Raji (cell line): Measurements from ENCODE around the gene DLG1.

Experiments used
- POLR2A ChIP-seq: IDR thresholded peaks from 2 replicates; pipeline ENCODE4 v1.6.1; 2011; ENCODE audit warnings: low read depth, low read length, control low read depth; ENCODE audit not compliant: insufficient read depth

Gene DLG1

DNA sequence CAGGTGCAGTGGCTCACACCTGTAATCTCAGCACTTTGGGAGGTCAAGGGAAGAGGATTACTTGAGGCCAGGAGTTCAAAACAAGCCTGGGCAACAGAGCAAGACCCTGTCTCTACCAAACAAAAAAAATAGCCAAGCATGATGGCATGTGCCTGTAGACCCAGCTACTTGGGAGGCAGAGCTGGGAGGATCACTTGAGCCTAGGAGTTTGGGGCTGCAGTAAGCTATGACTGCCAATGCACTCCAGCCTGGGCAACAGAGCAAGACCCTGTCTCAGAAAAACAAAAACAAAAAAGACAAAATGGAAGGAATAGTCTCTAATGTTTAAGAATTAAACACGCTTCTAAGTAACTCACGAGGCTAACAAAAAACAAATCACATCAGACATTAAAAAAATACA is 106.5 kb downstream of the DLG1 start:
- TF ChIP-seq POLR2A: no peak

DNA sequence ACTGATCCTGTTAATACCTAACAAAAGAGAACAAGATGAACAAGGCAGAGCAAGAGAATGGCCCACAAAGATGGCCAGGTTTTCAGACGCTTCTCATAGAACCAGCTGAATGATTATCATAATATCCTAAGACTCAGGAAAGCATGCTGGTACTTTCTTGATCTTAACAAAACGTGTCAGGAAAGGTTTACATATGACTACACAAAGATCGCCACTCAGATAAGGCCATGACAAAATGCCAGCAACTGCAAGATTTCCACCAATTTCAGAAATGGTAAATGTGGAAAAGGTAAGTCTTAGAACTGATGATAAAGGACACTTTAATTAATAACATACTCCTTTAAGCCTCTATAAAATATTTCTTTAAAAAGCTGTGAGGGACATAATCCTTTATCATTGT is 108.8 kb downstream of the DLG1 start:
- TF ChIP-seq POLR2A: no peak

DNA sequence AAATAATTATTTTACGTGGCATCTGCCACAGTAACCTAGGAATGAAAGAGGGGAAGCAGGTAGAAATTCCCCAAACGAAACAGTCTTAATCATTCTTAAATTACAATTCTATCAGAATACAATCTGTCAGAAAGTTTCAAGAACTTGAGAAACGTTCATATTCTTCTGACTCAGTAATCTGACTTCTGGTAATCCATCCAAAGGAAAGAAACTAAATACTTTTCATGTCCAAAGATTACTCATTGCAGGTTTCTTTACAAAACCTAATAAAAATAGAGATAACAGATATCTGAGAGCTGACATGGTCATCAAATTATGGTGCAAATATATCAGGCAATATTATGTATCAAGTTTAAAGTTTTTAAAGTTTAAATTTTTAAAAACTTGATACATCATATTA is 109.4 kb downstream of the DLG1 start:
- TF ChIP-seq POLR2A: no peak

DNA sequence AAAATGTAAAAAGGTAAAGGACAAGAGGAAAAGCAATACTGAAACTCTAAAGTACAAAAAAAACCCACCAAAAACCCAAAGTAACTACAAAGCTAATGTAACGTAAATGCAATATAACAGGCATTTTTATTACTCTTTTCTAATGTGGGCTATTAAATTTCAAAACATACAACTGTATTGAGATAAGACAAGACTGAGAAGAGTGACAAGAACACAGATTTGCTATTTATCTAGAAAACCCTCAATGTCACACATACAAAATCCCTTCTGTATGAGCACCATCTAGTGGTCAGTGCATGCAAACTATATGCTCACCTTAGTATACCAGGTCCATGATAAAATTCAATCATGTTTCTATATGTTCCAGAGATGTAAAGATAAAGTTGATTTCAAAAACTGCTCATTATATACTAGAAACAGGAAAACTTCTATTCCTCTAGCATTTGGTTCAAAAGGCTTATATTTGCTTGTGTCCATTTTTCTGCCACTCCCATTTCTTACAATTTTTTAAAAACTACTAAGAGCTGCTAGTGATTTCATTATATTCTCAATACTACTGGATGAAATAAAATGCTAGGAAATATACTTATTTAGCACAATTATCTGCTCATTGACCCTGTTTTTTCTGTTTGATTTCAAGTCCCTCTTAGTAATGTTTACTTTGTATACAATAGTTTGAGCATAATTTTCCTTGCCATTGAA is 111.4 kb downstream of the DLG1 start:
- no peak for TF ChIP-seq POLR2A

DNA sequence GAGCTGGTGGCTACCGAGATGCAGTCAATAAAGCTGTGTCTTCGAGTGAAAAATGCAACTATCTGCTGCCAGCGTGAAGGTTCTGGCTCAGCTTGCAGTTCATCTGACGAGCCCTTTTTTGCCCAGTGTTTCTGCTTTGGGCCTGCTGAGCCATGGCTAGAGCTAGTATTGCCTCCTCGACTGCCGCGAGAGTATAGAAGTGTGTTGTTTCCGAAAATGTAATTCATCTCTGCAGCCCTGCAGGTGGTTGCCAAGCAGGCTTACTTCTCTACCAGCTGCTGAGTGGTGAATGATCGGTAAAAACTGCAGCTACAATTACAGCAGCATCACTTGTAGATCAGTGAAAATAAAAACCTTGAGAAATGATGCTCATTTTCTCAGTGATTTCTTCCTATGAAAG is 114.8 kb downstream of the DLG1 start:
- TF ChIP-seq POLR2A: no peak

DNA sequence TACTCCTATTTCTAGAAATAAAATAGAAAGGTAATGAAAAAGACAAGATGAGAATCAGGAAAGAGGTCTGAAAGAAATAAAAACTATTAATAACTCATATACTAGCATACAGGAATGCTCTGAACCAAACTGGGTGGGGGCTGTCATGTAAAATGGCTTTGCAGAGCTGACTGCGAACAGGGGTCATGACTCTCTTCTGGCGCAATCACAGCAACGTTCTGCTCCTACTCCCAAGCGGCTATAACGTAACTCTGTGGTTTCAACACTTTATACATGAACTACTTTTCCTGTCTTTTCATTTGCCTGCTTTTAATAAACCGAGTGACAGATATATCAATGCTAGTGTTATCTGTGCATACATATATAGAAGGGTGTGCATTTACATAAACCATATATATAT is 116.7 kb downstream of the DLG1 start:
- no peak for TF ChIP-seq POLR2A

DNA sequence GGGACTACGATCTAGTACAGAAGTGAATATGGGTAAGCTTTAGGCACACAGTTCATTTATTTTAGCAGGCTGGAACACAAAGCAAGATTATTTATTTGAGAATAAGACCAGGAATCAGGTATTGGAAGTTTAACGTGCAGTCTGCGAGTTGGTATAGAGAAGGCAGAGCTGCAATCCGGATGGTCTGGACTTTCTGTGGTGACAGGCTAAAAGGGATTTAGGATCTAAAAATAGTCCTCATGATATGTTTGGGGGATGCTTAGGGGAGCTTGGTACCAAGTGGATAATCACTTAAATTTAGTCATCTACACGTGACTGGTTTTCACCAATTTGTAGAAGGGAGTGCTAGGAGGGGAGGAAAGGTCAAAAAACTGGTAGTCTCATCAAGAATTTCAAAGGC is 119.4 kb downstream of the DLG1 start:
- TF ChIP-seq POLR2A: no peak

DNA sequence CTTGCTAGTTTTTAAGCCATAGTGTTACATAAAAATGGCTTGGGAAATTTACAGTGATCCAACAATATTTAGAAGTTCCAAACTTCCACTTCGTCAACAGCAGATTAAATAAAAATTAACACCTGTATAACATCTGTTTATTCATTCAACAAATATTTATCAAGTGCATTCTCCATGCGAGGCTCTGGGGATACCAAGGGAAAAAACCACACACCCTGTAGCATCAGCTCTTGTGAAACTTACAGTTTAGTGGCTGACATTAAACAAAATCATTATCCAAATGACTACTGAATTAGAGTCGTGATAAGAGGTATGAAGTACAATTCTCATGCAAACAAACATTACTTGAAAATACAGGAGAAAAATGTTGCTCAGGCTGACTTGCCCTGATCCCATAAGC is 122.9 kb downstream of the DLG1 start:
- no peak for TF ChIP-seq POLR2A

DNA sequence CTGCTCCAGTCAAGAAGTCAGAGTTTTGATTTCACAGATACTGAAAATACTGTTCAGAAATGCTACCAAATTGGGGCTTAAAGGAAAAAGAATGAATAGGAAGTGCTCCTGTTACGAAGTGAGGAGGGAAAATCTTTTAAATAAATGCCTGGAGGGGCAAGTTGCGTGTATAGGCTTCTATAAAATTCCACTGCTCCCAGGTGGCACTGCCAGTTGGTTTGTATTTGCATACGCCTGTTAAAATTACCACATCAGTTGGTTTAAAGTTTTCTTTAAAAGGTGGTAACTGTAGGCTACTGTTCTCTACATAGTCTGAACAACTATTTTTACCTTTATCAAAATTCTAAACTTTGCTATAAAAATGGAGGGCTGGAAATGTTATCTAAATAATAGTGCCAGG is 123.5 kb downstream of the DLG1 start:
- TF ChIP-seq POLR2A: no peak

DNA sequence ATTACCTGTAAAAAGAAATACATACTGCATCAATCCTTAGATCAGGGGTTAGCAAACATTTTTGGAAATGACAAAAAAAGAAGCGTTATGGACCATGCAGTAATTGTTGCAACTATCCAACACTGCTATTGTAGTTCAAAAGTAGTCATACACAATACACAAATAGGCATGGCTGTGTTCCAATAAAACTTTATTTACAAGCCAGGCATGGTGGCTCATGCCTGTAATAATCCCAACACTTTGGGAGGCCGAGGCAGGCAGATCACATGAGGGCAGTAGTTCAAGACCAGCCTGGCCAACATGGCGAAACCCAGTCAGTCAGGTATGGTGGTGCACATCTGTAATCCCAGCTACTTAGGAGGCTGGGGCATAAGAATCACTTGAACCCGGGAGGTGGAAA is 124.8 kb downstream of the DLG1 start:
- no peak for TF ChIP-seq POLR2A

DNA sequence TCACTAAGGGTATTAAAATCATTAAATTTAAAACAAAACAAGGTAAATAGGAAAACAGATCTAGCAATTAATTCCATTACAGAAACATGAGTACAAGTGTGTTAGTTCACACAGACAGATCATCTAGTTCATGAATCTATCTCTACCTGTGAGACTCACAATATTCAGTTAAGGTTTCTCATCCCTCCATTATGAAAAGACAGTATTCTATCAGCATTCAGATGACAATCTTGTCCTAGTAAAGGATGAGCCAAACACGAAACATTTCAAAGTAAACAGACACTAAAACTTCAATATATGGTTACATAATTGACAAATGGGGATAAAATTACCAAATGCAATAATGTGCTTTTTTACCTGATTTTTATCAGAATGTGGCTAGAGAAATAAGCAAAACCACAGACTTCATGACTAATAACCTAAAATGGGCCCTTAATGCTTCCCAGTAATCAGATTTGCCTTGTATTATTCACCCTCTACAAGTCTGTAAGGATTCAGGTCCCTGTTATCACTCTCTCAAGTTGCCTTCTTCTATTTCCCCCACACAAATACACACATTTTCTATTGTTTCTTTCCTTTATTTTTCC is 126.8 kb downstream of the DLG1 start:
- no peak for TF ChIP-seq POLR2A

DNA sequence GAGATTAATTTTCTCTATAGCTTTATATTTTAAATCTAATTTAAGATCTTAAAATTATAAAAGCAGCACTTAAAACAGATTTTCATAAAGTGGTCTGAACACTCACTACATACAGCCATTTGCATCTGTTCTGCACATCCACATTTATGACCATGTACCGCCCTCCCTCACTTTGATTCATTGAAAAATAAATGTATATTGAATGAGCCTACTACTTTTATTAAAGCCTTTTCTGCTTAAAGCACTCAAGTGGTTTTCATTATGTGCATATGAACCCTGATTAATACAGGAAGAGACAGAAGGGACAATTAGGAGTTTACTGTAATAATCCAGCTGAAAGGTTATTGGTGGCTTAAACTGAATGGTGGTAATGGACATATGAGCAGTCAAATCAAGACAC is 129.4 kb downstream of the DLG1 start:
- TF ChIP-seq POLR2A: no peak

DNA sequence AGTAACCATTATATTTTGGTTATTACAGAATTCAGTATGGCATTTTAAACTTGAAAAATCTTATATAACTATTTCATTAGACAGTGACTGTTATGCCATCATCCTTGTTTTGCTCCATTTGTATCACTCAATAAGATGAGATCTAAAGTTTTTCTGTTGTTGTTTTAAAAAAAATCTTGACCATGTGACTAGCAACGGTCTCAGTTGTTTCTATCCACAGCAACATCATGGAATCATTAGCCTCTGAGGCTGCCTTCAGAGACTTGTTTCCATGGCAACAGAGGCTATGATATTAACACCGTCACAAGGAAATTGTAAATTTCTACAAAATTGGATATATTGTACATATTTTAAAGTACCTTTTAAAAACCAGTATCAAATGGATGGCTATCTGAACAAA is 129.8 kb downstream of the DLG1 start:
- no peak for TF ChIP-seq POLR2A

DNA sequence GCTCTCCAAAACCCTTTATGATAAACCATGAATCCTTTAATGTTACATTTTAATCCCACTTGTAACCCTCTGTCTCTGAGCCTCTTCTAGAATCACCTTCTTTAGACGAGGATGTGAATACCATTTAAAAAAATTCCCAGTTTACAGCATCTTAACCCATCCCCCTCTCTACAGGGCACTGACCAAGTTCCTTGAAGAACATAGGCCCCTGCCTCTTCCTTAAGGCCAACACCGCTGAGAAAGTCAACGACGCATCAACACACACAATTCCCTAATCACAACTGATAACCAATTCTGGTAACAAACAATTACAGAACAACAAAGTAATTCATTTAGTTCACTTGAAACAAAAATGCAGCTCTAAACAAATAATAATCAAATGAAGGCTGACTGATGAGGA is 130.3 kb downstream of the DLG1 start:
- no peak for TF ChIP-seq POLR2A

DNA sequence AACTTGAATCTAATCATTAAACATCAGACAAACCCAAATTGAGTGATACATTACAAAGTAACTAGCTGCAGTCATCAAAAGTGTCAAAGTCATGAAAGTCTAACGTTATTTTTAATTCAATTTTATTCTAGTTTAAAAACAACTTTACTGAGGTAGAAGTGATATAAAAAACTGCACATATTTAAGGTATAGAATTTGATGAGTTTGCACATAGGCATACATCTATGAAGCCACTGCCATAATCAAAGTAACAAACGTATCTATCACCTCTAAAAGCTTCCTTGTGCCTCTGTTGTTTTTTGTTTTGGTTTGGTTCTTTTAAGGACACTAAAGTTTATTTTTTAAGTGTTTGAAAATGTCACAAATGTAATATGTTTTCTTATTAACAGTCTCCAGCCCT is 130.9 kb downstream of the DLG1 start:
- TF ChIP-seq POLR2A: no peak

DNA sequence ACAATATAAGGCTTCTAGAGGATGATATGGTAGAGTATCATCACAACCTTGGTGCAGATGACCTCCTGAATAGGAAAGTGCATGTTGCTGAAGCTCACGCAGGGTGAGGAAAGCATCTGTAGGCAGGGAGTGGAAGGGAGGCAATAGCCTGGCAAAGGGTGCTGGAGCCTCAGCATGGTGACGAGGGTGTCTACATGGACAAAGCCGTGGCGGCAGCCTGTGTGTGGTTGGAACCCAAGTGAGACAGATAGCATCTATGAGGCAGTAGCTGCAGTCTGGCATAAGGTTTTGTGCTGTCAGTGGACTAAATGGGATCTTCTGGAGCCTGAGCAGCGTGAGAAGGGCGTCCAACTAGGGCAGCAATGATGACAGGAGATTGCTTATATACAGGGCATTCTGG is 132.5 kb downstream of the DLG1 start:
- TF ChIP-seq POLR2A: no peak

DNA sequence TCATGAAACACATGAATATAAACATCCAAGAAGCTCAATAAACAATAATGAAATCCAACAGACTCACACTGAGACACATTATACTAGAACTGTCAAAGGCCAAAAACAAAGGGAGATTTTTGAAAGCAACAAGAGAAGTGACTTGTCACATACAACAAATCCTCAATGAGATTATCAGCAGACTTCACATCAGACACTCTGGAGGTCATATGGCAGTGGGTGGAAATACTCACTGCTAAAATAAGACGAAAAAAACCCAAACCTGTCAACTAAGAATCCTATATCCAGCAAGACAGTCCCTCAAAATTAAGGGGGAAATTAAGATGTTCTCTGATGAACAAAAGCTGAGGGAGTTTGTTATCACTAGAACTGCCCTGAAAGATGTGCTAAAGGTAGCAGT is 143.4 kb downstream of the DLG1 start:
- no peak for TF ChIP-seq POLR2A

DNA sequence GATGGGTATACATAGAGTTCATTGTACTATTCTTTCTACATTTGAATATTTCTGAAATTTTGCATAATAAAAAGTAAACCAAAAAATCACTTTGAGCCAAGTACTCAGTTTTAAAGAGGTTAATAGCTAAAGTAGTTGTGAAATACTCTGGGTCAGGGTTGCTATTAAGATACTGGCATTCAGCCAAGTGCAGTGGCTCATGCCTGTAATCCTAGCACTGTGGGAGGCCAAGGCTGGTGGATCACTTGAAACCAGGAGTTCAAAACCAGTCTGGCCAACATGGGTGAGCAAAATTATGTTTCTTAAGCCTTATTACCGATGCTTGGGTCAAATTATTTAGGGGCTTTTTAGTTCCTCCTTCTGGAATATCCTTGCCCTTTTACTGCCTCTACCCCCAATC is 146.8 kb downstream of the DLG1 start:
- TF ChIP-seq POLR2A: no peak

DNA sequence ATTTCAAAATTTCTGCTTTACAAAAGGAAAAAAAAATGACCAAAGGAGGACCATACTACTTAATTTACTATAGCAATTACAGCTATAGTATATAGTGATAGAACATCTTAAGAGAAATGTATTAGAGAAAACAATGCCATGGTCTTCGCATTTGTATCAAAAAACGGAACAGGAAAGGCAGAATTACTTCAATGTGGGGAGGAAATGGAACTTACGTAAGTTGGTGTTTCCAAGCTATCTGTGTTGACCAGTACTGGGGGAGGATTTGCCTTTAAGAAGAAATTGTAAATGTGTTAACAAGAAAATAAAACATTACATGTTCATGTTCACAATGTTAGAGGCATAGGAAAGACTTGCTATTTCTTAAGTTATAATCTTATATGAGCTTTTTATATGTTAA is 148.9 kb downstream of the DLG1 start:
- no peak for TF ChIP-seq POLR2A
